GM21825 (cell line): Measurements from ENCODE around the gene RSPRY1.

Experiments used
- ATAC-seq: cut with Tn5 transposase; IDR thresholded peaks from one replicate; pipeline ENCODE4 v1.9.1; 2021; ENCODE audit warnings: mild to moderate bottlenecking, moderate library complexity; ENCODE audit not compliant: unreplicated experiment

RSPRY1 gene

DNA sequence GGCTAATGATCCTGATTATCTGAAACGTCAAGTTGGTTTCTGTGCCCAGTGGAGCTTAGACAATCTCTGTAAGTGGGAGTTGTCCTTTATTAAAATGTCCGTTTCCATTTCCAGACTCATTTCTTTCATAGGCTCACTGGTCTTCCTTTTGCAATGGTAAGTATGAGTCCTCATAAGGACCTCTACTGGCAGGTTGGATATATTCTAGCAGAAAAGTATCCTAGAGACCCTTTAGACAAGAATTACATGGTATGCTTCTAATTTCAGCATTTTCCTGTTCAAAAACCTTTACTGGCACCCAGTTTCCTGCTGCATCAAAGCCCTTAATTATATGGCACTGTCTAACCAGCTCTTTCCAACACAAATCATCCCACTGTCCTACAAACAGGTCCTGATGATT is 30.8 kb downstream of the RSPRY1 start:
- no peak for ATAC-seq

DNA sequence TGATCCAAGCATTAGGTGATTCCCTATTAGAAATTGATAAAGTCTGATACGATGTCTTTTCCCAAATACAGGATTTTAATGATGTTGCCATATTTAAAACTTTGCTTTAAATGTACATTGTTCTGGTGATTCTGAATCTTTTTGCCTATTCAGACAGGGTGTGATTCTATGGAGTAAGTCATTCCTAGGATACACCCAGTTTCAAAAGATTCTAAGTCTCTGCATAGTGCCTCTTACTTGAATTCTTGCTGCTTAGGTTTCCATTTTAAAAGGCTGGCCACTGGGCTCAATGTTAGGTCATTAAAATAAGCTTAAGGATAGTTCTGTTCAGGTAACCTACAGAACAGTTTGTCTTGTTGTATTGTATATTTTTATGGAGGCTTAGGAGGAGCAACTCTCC is 36.9 kb downstream of the RSPRY1 start:
- no peak for ATAC-seq

DNA sequence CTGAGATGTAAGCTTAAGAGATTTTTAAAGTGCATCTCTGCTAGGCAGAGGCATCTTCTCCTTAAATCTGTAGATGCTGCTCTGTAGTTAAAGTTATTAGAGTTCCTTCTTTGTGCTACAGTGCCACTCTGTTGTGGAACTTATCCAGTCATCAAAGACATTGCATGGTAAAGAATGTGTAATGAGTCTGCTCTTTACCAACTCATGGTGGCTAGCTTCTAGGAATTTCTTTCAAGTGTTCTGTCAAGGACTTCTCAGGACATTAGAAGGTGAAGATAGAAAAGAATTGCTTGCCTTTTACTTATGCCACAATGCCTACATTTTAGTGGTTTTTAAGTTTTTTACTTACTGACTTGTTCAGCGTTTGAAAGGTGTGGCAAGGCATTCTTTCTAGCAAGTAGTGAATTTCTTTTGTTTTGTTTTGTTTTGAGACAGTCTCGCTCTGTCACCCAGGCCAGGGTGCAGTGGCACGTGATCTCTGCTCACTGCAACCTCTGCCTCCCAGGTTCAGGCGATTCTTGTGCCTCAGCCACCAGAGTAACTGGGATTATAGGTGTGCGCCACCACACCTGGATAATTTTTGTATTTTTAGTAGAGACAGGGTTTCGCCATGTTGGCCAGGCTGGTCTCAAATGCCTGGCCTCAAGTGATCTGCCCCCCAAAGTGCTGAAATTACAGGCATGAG is 38.7 kb downstream of the RSPRY1 start:
- no peak for ATAC-seq

- ATAC-seq, result no peak
These were observed 39.8 kb downstream of the RSPRY1 start for GRCh38 chr16:57225978-57226377.

DNA sequence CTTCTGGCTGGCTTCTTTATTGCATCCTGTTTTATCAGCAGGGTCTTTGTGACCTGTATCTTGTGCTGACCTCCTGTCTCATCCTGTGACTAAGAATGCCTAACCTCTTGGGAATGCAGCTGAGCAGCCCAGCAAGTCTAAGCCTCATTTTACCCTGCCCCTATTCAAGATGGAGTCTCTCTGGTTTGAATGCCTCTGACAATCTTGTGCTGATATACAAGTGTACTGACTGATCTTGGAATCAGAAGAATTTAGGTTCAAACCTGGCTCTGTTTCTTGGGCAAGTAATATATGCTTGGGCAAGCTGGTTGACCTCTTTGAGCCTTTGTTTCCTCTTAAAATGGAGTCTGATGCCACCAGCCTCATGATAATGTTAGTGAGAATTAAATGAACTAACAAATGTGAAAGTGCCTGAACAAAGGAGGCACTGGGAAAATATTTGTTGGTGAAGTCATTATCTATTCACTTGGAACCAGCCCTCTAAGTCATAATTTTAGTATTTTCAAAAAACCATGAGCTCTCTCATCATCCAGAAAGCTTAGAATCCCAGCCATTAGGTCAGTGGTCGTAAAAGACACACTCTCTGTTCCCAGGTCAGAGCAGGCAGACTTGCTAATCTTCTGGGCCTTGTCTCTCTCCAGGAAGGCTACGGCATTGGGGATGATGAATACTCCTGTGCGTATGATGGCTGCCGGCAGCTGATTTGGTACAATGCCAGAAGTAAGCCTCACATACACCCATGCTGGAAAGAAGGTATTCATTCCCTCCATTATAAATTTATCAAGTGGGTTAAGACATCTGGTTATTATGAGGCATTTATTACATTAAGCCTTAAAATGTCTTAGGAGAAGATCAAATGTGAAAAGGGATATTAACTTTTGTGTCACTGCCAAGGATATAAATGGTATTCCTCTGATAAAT is 40.8 kb downstream of the RSPRY1 start:
- no peak for ATAC-seq

DNA sequence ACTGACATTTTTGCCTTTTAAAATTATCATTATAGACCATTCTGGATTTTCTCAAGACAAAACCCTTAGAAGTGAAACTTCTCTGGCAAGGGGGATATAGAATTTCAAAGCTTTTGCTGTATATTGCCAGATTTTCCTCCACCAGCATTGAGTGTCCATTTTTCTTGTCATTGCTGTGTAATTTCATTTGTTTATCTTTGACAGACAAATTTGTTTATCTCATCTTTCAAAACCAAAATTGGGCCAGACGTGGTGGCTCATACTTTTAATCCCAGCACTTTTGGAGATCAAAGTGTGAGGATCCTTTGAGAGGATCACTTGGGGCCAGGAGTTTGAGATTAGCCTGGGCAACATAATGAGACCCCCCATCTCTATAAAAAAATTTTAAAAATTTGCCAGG is 43.0 kb downstream of the RSPRY1 start:
- ATAC-seq, result no peak

GRCh38 chr16:57231821-57232350 is 45.8 kb downstream of the RSPRY1 start:
- ATAC-seq, result no peak

- ATAC-seq, result no peak
These were observed 48.0 kb downstream of the RSPRY1 start for GRCh38 chr16:57233944-57234706.

DNA sequence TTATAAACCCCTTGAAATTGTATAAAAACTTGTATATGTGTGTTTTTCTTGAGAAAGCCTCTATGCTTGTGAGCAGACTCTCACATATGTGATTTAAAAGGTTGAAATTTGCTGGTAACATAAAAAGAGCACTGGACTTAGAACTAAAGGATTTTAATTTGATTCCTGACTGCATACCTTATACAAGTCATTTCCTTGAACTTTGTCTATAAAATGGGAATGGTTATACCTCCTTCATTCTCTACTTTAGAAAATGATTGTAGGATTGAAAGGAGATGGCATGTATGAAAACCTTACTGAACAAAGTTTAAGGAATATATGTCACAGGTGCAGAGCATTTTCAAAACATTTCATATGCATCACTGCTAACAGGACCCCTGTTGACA is 48.6 kb downstream of the RSPRY1 start:
- ATAC-seq, result no peak

DNA sequence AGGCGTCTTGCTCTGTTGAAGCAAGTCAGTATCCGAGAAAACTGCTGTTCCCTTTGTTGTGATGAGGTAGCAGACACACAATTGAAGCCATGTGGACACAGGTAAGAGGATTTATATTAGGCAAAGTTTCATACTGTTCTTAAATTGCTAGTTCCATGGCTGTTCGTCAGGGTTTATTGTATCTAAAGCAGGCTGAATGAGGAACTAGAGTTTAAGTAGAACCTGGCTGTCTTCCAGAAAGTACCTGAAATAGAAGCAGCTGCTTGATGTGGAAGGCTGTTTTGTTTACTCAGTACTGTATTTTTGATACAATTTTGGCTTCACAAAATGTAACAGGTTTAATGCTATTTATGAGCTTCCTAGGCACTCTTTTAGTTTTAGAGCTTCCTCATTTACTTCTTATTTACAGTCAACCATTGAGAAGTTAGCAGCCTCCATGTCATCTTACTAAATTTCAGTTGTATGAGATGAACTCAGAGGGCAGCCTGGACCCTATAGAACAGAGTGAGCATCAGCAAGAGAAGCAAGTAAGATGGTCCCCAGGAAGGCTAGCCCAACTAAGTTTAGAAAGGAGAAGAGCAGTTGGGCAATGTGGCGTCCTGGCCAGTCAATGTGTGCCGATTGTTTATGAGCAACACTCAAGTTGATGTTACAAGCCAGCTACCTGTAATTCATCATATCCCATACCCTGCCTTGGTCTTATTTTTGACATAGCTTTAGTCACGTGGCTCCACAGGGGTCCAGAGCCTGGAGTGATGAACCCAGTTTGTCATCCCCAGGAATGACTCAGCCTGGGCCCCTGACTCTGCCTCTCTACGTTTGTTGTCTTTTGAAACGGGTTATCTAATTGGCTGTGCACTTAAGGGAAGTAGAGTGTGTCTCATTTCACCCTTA is 49.2 kb downstream of the RSPRY1 start:
- ATAC-seq, result no peak

DNA sequence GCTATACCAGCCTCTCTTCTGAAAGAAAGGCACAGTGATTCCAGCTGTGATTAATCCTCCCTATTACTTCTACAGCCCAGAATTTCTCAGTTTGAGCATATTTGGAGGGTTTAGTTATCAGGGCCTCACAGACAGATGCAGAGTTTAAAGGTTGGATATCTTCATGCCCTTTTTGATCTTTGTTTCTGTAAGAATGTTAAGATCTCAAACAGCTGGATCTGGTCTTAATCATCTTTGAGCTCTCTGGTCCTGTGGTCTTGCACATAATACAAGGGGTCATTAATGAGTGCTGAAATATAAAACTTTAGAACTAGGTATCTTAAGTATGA is 49.9 kb downstream of the RSPRY1 start:
- no peak for ATAC-seq

DNA sequence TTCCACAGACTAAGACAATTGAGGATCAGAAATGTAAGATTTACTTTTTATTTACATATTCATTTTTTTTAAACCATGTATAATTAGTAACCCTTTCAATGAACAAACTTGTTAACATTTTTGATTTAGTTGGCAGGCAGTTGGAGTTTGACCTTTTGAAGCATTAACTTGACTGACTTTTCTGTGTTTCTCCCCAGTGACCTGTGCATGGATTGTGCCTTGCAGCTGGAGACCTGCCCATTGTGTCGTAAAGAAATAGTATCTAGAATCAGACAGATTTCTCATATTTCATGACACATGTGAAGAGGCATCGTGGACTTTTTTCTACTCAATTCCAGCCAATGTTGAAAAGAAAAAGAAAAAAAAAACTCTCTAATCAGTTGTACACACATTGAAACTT is 52.6 kb downstream of the RSPRY1 start:
- no peak for ATAC-seq

DNA sequence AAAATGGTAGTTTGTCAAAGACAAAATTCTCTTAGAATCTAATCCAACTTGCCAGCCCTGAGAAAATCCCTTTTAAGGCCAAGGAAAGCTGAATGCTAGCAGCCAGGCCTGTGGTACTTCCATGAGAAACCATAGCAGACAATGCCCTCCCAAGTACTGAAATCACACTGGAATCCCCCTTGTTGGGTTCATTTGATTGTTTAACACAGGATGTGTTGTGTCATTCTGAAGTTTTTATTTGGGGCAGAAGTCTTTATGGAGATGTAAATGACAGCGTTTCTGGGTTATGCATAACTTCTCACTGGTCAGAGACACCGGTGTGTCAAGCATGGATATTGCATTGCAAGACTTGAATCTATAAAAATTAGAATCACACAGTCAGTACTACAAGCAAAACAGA is 53.0 kb downstream of the RSPRY1 start:
- ATAC-seq, result no peak

DNA sequence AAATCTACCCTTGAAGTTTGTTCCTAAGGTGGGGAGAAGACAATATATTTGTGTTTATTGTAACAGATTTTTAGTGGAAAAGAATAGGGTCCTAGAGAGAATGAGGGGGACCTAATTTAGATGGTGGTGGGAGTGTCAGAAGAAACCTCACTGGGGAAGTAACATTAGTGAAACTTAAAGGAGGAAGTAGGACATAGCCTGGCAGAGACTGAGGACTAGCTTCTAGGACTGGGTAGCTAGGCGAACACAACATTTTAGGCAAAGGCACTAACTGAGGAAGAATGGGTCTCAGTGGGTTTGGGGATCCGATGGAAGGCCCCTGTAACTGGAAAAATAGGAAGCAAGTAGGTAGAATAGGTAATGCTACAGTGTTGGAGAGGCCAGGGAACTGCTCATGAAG is 54.7 kb downstream of the RSPRY1 start:
- no peak for ATAC-seq

DNA sequence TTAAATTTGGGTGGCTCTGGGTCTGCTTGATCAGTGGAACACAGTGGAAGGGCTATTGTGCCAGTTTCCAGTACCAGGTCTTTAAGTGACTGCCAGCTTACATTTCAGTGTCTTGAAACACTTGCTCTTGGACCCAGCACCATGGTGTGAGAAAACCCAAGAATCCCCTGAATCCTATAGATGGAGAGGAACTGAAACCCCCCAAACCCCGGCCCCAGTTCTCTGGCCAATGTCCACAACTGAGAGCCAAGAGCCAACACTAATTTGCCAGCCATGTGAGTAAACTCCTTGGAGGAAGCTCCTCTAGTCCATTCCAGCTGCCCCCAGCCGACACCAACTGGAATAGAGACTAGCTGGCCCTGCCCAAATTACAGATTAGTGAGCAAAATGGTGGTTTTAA is 56.5 kb downstream of the RSPRY1 start:
- no peak for ATAC-seq

GRCh38 chr16:57244463-57244766 is 58.3 kb downstream of the RSPRY1 start:
- ATAC-seq, result peak; percentile 26

DNA sequence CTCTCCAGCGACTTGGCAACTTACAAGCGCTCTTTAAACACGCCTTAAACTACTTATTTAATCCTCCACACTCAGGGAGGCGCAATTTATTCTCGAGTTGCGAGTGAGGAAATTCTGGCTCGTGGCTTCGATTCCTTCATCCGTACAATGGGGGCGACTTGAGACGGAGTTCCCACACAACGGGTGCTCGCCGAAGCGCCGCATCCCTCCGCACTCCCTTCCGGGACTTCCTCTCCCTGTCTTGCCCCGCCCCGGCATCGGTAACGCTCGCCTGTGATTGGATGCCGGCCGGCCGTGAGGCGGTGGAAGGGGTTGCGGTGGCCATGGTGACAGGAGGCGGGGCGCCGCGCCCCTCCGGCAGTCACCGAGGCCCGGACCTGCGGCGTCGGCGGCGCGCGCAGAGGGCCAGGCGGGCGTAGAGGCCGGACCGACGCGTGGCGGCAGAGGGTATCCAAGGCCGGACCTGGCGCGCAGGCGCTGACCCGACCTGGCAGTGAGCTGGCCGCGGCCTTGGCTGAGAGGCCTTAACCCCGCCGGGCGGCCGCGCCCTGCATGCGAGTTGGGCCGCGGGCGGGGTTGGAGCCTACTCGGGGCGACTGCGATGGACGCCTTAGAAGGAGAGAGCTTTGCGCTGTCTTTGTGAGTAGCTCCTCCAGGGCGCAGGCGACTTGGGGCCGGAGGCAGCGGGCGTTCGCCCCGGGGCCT is 58.8 kb downstream of the RSPRY1 start, which contains the start of gene ARL2BP:
Gene ARL2BP (plus strand): TSS at position 493 of the 705 bp plus-strand sequence. CDS start 109 bp downstream, at position 602.
- peak; percentile 96 for ATAC-seq

GRCh38 chr16:57245472-57246113 is 59.5 kb downstream of the RSPRY1 start:
- ATAC-seq, result peak; percentile 14

GRCh38 chr16:57251352-57251751 is 65.2 kb downstream of the RSPRY1 start:
- ATAC-seq, result no peak
